ENCODE results near the gene ACTR8.
"Not testable (repeated sequence)": the region's sequence is repeated elsewhere in the genome, so short reads cannot be mapped to it uniquely, and the experiment has no call there.

Gene ACTR8

GRCh38 chr3:53881691-53882593 lies at the start of gene ACTR8:
Gene ACTR8 (minus strand): TSS chr3:53882152. CDS start chr3:53882101, 51 bp downstream.
- peak within 1 kb of the TSS; percentile 91 for H3K4me3 ChIP-seq (ENCODE audit: low read depth, low read length)

GRCh38 chr3:53927208-53927872 lies 45.4 kb upstream of the ACTR8 start:
- H3K4me3 ChIP-seq (ENCODE audit: low read depth, low read length) = not testable (repeated sequence)

DNA sequence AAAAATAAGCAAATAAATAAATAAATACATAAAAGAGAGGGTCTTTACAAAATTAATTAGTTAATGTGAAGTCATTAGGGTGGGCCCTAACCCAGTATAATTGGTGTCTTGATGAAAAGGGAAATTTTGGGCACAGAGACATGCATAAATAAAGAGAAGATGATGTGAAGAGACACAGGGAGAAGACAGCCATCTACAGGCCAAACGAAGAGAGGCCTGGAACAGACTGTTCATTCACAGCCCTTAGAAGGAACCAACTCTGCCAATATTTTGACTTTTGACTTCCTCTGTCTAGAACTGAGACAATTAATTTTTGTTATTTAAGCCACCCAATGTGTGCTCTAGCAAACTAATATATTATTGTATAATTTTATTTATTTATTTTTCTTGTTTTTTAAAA lies 39.3 kb upstream of the ACTR8 start:
- H3K4me3 ChIP-seq (ENCODE audit: low read depth, low read length) = no peak overlapping the region

DNA sequence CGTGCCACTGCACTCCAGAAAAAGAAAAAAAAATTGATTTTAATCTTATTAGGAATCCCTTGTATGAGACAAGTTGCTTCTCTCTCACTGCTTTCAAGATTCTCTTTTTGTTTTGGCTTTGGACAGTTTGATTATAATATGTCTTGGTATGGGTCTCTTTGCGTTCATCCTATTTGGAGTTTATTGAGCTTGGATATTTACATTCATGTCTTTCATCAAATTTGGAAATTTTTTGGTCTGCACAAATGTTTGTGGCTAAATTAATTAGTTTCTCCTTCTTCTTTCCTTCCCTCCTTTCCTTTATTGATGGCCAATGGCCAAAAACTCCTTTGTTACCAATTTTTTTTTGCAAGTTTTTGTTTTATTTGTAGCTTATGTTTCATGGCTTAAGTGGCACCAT lies 37.8 kb upstream of the ACTR8 start:
- H3K4me3 ChIP-seq (ENCODE audit: low read depth, low read length) = no peak overlapping the region

DNA sequence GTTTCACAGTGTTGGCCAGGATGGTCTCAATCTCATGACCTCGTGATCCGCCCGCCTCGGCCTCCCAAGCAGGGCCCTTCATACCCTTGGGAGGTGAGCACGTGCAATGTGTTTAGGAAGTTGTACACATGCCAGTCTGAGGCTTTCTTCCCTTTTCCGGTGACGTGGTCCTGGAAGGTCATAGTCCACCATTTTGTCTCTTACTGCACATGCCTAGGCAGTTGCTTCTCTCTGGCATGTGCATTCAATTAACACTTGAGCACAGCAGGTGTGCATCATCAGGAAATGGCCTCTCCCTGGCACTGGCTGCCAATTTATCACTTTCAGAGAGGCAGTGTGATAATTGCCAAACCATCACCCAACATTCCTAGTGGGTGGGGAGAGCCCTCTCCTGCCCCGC lies 31.4 kb upstream of the ACTR8 start:
- H3K4me3 ChIP-seq (ENCODE audit: low read depth, low read length) = no peak overlapping the region

- no peak overlapping the region for H3K4me3 ChIP-seq (ENCODE audit: low read depth, low read length)
Observed at GRCh38 chr3:53902711-53903110, 20.8 kb upstream of the ACTR8 start.

DNA sequence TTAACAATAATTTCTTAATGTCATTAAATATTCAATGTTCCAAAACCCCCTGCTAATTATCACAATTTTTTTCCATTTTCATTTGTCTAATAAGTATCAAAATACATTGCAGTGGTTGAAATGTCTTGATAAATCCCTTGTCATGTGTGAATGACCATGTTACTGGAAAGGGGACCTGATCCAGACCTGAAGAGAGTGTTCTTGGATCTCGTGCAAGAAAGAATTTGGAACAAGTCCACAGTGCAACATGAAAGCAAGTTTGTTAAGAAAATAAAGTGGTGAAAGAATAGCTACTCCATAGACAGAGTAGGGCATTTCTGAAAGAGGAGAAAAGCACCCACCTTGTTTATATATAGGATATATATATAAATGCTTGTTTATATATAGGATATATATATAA lies 20.1 kb upstream of the ACTR8 start:
- H3K4me3 ChIP-seq (ENCODE audit: low read depth, low read length) = no peak overlapping the region

DNA sequence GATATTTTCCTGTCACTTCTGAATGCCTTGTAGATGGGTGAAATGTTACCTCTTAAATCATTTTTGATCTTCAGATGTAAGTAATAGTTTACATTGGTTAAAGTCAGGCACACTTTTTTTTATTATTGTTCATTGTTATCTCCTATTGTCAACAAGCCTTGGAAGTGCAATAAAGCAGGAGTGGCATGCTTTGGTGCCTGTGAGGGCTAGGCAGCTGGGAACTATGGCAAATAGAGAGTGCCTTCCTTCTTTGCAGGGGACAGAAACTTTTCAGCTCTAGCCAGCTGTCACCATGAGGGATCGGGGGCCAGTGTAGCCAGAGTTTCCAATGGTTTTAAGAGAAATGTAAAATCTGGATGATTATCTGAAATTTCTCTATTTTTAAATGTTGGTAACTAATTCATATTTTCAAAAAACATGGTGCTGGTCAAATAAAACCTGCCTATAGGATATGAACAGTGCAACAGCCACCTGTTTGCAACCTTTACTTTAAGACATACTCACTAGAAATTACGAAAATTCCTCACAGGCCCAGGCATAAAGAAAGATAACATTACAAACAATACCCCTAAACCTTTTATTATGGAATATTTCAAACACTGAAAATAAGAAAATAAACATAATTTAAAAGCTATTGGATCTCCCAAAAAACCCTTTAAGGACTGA lies 18.8 kb upstream of the ACTR8 start:
- no peak overlapping the region for H3K4me3 ChIP-seq (ENCODE audit: low read depth, low read length)

GRCh38 chr3:53899750-53900149 lies 17.8 kb upstream of the ACTR8 start:
- no peak overlapping the region for H3K4me3 ChIP-seq (ENCODE audit: low read depth, low read length)

DNA sequence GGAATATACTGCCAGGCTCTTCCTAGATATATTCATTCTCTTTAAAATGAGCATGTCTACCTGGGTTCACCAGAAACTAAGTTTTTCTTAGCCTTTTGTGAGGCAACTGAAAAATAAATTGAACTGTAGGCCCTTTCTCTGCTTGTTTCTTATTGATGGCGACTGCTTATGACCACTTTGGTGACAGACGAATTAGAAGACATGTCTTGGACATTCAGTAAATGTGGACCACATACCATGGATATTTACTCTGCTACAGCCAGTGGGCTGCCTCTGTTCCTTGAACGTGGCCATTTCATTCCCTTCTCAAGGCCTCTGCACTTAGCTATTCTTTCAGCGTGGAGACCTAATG lies 10.3 kb upstream of the ACTR8 start:
- peak overlapping the region; percentile 58 for H3K4me3 ChIP-seq (ENCODE audit: low read depth, low read length)

GRCh38 chr3:53891497-53892285 lies 9.7 kb upstream of the ACTR8 start, which contains the start of gene SELENOK:
Gene SELENOK (minus strand): TSS chr3:53891859.
- H3K4me3 ChIP-seq (ENCODE audit: low read depth, low read length) = peak within 1 kb of the TSS; percentile 93

DNA sequence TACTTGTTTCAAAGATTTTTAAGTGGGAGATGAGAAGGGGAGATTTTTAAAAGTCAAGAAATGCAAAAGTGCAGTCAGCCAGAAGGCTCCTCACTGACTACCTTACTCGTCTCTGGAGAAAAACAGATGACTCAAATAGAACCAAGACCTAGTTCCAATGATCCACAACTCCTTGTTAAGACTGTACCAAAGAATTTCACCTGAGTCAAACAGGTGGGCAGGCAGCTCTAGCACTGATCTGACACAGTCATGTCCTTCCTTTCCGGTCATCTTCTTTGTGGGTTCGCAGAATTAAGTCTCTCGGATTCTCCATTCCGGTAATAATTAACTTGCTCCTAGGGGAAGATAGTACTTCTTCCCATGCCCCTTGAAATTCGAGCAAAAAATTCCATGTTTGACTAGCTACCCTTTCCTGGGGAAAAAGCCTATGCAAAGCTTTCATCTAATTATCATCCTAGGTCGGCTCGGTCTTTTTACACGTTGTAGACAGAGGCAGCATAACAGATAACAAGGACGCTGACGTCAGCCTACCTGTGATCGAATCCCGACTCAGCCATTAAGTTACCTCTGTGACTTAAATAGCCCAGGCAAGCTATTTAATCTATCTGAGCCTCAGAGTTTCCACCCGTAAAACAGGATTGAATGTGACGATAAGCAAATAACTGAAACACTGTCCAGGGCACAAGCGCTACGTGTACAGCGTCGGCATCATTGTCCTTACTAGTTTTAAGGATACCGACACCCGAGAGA lies 8.9 kb upstream of the ACTR8 start:
- H3K4me3 ChIP-seq (ENCODE audit: low read depth, low read length) = peak overlapping the region; percentile 93

GRCh38 chr3:53888232-53888631 lies 6.3 kb upstream of the ACTR8 start:
- no peak overlapping the region for H3K4me3 ChIP-seq (ENCODE audit: low read depth, low read length)

DNA sequence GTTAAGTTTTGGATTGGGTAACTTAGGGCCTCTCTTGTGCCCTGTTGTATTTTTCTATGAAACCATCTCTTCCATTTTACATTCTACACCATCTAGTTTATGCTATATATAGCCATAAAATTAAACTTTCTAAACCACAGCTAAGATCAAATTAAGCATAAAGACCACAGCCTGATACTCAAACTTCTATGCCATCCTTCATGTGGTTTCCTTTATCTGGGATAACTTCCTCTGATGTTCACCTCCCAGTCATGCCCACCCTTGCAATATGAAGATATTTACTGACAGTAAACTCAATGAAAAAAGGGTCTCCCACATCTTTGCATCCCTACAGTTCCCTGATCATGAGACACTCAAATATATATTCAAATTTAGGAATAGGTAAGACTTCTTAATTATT lies 5.5 kb upstream of the ACTR8 start:
- H3K4me3 ChIP-seq (ENCODE audit: low read depth, low read length) = no peak overlapping the region

- H3K4me3 ChIP-seq (ENCODE audit: low read depth, low read length) = no peak overlapping the region
Observed at GRCh38 chr3:53885239-53885638, 3.3 kb upstream of the ACTR8 start.

DNA sequence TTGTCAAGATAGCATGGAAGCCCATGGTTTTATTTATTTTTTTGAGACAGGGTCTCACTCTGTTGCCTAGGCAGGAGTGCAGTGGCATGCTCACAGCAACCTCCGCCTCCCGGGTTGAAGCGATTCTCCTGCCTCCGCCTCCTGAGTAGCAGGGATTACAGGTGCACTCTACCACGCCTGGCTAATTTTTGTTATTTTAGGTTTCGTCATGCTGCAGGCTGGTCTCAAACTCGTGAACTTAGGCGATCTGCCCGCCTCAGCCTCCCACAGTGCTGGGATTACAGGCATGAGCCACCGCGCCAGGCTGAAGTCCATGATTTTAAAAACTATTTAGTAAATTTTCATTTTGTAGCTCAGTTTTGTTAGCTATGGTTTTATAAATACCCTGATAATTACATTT lies 2.7 kb upstream of the ACTR8 start:
- no peak overlapping the region for H3K4me3 ChIP-seq (ENCODE audit: low read depth, low read length)

GRCh38 chr3:53883008-53883407 lies 1.1 kb upstream of the ACTR8 start:
- no peak overlapping the region for H3K4me3 ChIP-seq (ENCODE audit: low read depth, low read length)

- peak overlapping the region; percentile 91 for H3K4me3 ChIP-seq (ENCODE audit: low read depth, low read length)
Observed at GRCh38 chr3:53880396-53881345, 1.3 kb downstream of the ACTR8 start.

Data from iPS-11a (cell line).